ENCODE data around the gene FAM234B.

DNA sequence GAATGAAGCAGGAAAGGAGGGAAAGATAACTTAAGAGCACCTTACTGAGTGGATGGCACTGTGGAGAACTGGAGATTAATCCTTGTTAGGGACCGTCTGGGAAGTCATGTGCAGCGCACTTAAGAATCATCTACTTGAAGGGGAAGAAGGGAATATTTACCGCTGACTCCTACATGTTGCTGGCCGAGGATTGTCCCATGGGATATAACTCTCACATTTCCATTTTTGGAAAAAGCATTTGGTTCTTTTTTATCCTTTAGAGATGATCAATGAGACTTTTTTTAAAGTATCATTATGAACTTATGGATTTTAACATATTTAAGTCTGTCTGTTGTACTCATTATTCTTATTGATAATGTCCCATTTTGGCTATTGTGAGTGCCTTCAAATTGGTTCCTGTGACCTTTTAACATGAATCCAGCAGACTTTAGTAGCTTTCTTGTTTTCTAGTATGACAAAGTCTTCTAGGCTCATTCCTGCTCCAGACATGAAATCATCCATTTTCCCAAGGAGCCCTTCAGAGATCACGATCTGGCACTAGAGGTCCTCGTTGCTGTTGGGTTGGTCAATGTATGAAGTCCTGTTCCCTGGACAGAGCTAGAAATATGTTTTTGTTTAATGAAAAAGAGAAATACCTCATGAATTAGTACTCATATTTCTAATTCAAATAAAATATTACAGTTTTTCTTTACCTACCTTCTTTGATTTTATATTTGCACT, 20.2 kb upstream of the FAM234B start:
- no peak for TF ChIP-seq EP300 (IDR thresholded peaks at IDR 0.05)
- no peak for TF ChIP-seq POLR2A (IDR thresholded peaks at IDR 0.05; ENCODE audit: low read depth)
- TF ChIP-seq, protein P1, sequence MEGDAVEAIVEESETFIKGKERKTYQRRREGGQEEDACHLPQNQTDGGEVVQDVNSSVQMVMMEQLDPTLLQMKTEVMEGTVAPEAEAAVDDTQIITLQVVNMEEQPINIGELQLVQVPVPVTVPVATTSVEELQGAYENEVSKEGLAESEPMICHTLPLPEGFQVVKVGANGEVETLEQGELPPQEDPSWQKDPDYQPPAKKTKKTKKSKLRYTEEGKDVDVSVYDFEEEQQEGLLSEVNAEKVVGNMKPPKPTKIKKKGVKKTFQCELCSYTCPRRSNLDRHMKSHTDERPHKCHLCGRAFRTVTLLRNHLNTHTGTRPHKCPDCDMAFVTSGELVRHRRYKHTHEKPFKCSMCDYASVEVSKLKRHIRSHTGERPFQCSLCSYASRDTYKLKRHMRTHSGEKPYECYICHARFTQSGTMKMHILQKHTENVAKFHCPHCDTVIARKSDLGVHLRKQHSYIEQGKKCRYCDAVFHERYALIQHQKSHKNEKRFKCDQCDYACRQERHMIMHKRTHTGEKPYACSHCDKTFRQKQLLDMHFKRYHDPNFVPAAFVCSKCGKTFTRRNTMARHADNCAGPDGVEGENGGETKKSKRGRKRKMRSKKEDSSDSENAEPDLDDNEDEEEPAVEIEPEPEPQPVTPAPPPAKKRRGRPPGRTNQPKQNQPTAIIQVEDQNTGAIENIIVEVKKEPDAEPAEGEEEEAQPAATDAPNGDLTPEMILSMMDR (IDR thresholded peaks at IDR 0.05), result peak; percentile 9 to 36 (median 23)
- no peak for TF ChIP-seq POLR2AphosphoS5 (IDR thresholded peaks at IDR 0.05)

Data from esophagus muscularis mucosa (tissue), 4 donors.